PC-3 (cell line): Measurements from ENCODE around the gene DYNC2I2. TPM values are rescaled to one million over a fixed set of nuclear protein-coding genes. Genes with fewer than 3 reads are reported as not detected.

Experiments
- ATAC-seq: fragments of 200-7000 bp; cut with Tn5 transposase; 2 replicates; pipeline ENCODE4 v1.9.1; 2020; ENCODE audit warnings: mild to moderate bottlenecking, moderate library complexity
- Bru-seq: library from RNA; stranded (reverse); fragments of 400-500 nt; gene quantifications from one replicate; lab custom pipeline; 2021; lab: Mats Ljungman, UMichigan
- BruChase-seq, 2 experiments: library from RNA; stranded (reverse); fragments of 400-500 nt; gene quantifications; one replicate each; lab custom pipeline; 2021; lab: Mats Ljungman, UMichigan
- BruUV-seq: library from RNA; stranded (reverse); fragments of 400-500 nt; replicated peaks from 2 replicates; lab custom pipeline; 2021; lab: Mats Ljungman, UMichigan
- CTCF ChIA-PET: fragments of 300-600 bp; sonication (Branson Sonifier 250); formaldehyde crosslinking; loops from one replicate; lab custom pipeline; 2022; ENCODE audit warnings: antibody characterized with exemption; lab: Charles Lee
- POLR2A ChIA-PET: fragments of 300-600 bp; sonication (Branson Sonifier 250); formaldehyde crosslinking; loops from one replicate; lab custom pipeline; 2022; ENCODE audit warnings: antibody characterized with exemption; ENCODE audit not compliant: unreplicated experiment; lab: Charles Lee
- DNase-seq: peaks from one replicate; pipeline ENCODE4 v3.0.0-alpha.2; 2015
- H2AFZ ChIP-seq: fragments of 300-600 bp; sonication (generic); 2 replicates; pipeline ENCODE4 v1.6.0; 2016; ENCODE audit warnings: antibody characterized with exemption, low read length
- H3F3A ChIP-seq: fragments of 300-600 bp; sonication (generic); one replicate; pipeline ENCODE4 v1.6.0; 2017; ENCODE audit warnings: antibody characterized with exemption, low read length, control low read depth, mild to moderate bottlenecking; ENCODE audit not compliant: unreplicated experiment
- H3K27ac ChIP-seq: fragments of 300-600 bp; sonication (generic); 2 replicates; pipeline ENCODE4 v1.5.1; 2016; ENCODE audit warnings: mild to moderate bottlenecking, low read length
- H3K27me3 ChIP-seq: fragments of 300-600 bp; sonication (generic); 2 replicates; pipeline ENCODE4 v1.6.1; 2016; ENCODE audit warnings: low read length, mixed read lengths
- H3K36me3 ChIP-seq: fragments of 300-600 bp; sonication (generic); 2 replicates; pipeline ENCODE4 v1.6.1; 2016; ENCODE audit warnings: low read depth, mixed run types, low read length, mixed read lengths
- H3K4me1 ChIP-seq: fragments of 300-600 bp; sonication (generic); 2 replicates; pipeline ENCODE4 v1.5.1; 2016; ENCODE audit warnings: low read length; ENCODE audit not compliant: insufficient read depth
- H3K4me2 ChIP-seq: fragments of 300-600 bp; sonication (generic); 2 replicates; pipeline ENCODE4 v1.6.0; 2016; ENCODE audit warnings: low read length
- H3K4me3 ChIP-seq: fragments of 300-600 bp; sonication (generic); 2 replicates; pipeline ENCODE4 v1.5.1; 2016; ENCODE audit warnings: mild to moderate bottlenecking, low read length, mixed read lengths
- H3K79me2 ChIP-seq: fragments of 300-600 bp; sonication (generic); 2 replicates; pipeline ENCODE4 v1.6.1; 2017; ENCODE audit warnings: low read length, mixed read lengths
- H3K9ac ChIP-seq: fragments of 300-600 bp; sonication (generic); 2 replicates; pipeline ENCODE4 v1.6.0; 2016; ENCODE audit warnings: mild to moderate bottlenecking, low read length
- H3K9me2 ChIP-seq: fragments of 300-600 bp; sonication (generic); replicated peaks from 2 replicates; pipeline ENCODE4 v1.6.1; 2016; ENCODE audit warnings: mixed run types, low read length, mixed read lengths
- H3K9me3 ChIP-seq: fragments of 300-600 bp; sonication (generic); 2 replicates; pipeline ENCODE4 v1.6.1; 2016; ENCODE audit warnings: low read length, mixed read lengths
- H4K20me1 ChIP-seq: fragments of 300-600 bp; sonication (generic); 2 replicates; pipeline ENCODE4 v1.6.1; 2016; ENCODE audit warnings: low read length, mixed read lengths
- CTCF ChIP-seq: fragments of 300-600 bp; sonication (generic); conservative IDR thresholded peaks from 2 replicates; pipeline ENCODE4 v1.5.1; 2017; ENCODE audit warnings: antibody characterized with exemption, low read depth, mild to moderate bottlenecking, low read length
- EZH2 ChIP-seq: fragments of 300-600 bp; sonication (generic); IDR thresholded peaks from one replicate; pipeline ENCODE4 v1.6.1; 2017; ENCODE audit warnings: antibody characterized with exemption, mild to moderate bottlenecking, low read length; ENCODE audit not compliant: unreplicated experiment
- EZH2phosphoT487 ChIP-seq: fragments of 300-600 bp; sonication (generic); IDR thresholded peaks from 2 replicates; pipeline ENCODE4 v1.6.1; 2018; ENCODE audit warnings: mild to moderate bottlenecking, antibody characterized with exemption, low read length, borderline replicate concordance
- intact Hi-C: fragments of 100-400 bp; cut with micrococcal nuclease; formaldehyde crosslinking; loops from 2 replicates; pipeline ENCODE4 v1.9.0; 2023
- long read RNA-seq: library from polyadenylated mRNA; unstranded; transcript quantifications from one replicate; pipeline ENCODE4 v2.0.0, GENCODE V29; 2021; ENCODE audit not compliant: unreplicated experiment
- total RNA-seq: library from RNA; depleted of rRNA; stranded (reverse); fragments of >200 nt; gene quantifications from 2 replicates; pipeline ENCODE4 v1.2.3, GENCODE V29; 2014; rRNA removed

Gene DYNC2I2
- total RNA-seq (185 and 196 TPM in 2 replicates), Bru-seq, nascent RNA (percentile 56 among the genes with signal in this experiment), BruChase-seq, experiment 1, labeled RNA remaining after a 6-hour chase (percentile 64 among the genes with signal in this experiment), BruChase-seq, experiment 2, labeled RNA remaining after a 2-hour chase (percentile 57 among the genes with signal in this experiment)
- long read RNA-seq, transcript WDR34-201 (9 exons, 1,755 nt) = major isoform, 91 of 176 reads
- long read RNA-seq, partial matches to known transcripts = 23 of 176 reads
- long read RNA-seq, other reads (novel, unspliced or antisense) = 62 of 176 reads

- intact Hi-C loops = loop anchor here (2.0 kb wide), 1 partner anchor 28 kb away; no protein-coding TSS in a partner anchor
- H3K79me2 ChIP-seq = peaks cover 19% of the 10 kb centered on the region
Measured at GRCh38 chr9:128656416-128657343, at the start of gene DYNC2I2. TSS of gene DYNC2I2 (minus strand) at chr9:128656847. CDS start at chr9:128656726, 121 bp downstream.

GRCh38 chr9:128706045-128706444 lies 49.4 kb upstream of the DYNC2I2 start:
- no peak overlapping the region for H3K4me3 ChIP-seq
- H2AFZ ChIP-seq = no peak overlapping the region
- H4K20me1 ChIP-seq = no peaks in the 10 kb centered on the region
- H3K9me2 ChIP-seq = no peaks in the 10 kb centered on the region
- H3K9me3 ChIP-seq = no peaks in the 10 kb centered on the region
- H3K4me1 ChIP-seq = no peaks in the 10 kb centered on the region
- no peak overlapping the region for H3K27ac ChIP-seq
- no peak for DNase-seq
- CTCF ChIA-PET = no interaction called here
- POLR2A ChIA-PET = no interaction called here
- H3K79me2 ChIP-seq = no peaks in the 10 kb centered on the region
- no peaks in the 10 kb centered on the region for H3K36me3 ChIP-seq
- H3K9ac ChIP-seq = no peak overlapping the region
- no peaks in the 10 kb centered on the region for H3F3A ChIP-seq
- no TSS peak for BruUV-seq
- no peak overlapping the region for H3K4me2 ChIP-seq
- no peak for ATAC-seq
- intact Hi-C loops = no loop called here
- no peaks in the 10 kb centered on the region for H3K27me3 ChIP-seq
- TF ChIP-seq CTCF = no peak
- no peak for TF ChIP-seq EZH2
- no peak for TF ChIP-seq EZH2phosphoT487

More at GRCh38 chr9:128656416-128657343, at the start of gene DYNC2I2:
- peaks cover 3% of the 10 kb centered on the region for H3K4me1 ChIP-seq
- peak within 1 kb of the TSS; percentile 96 for H3K9ac ChIP-seq
- DNase-seq (peak; percentile 91), ATAC-seq (peak; percentile 94)
- no peaks in the 10 kb centered on the region for H3K9me3 ChIP-seq
- peak within 1 kb of the TSS; percentile 96 for H3K27ac ChIP-seq
- TF ChIP-seq EZH2 = no peak
- TF ChIP-seq EZH2phosphoT487 = no peak
- no peak for TF ChIP-seq CTCF
- ChIA-PET POLR2A (no interaction called here), CTCF (no interaction called here)
- peak within 1 kb of the TSS; percentile 87 for H3K4me3 ChIP-seq
- peak within 1 kb of the TSS; percentile 91 for H2AFZ ChIP-seq
- H3K9me2 ChIP-seq = no peaks in the 10 kb centered on the region
- H3K36me3 ChIP-seq = no peaks in the 10 kb centered on the region
- BruUV-seq = TSS peak; percentile 93
- no peaks in the 10 kb centered on the region for H4K20me1 ChIP-seq
- peak within 1 kb of the TSS; percentile 87 for H3K4me2 ChIP-seq
- H3F3A ChIP-seq = no peaks in the 10 kb centered on the region
- H3K27me3 ChIP-seq = no peaks in the 10 kb centered on the region
